ENCODE data around the gene GRIN2C.

DNA sequence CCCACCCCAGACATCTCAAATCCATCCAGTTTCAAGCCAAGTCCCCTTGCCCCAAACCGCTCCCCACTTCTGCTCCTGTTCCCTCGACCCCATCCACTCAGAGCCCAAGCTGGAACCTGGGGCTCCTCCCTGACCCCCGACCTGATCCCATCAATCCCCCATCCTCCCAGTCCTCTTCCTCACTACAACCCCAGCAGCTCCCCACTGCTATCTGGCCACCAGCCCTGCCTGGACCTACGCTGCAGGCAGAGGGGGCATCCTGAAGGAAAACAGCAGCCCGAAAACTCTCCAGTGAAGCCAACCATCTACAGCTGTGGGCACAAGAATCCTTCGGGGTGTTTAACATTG is 9.2 kb upstream of the GRIN2C start:
- no peak for TF ChIP-seq CTCF (IDR thresholded peaks at IDR 0.05; ENCODE audit: insufficient read depth, low read length, poor library complexity, severe bottlenecking)
- TF ChIP-seq EZH2phosphoT487 (conservative IDR thresholded peaks at IDR 0.05; ENCODE audit: low read length) = no peak

Measured in SU-DHL-6 (cell line).